ENCODE results near the gene MET. TPM values are rescaled to one million over a fixed set of nuclear protein-coding genes. Genes with fewer than 3 reads are reported as not detected.
A peak's percentile ranks its signal among the peaks of the same experiment; 100 is the strongest.
"Not testable (repeated sequence)": the region's sequence is repeated elsewhere in the genome, so short reads cannot be mapped to it uniquely, and the experiment has no call there.

The MET gene
- total RNA-seq, 1 donor from 2014 or later = 46.0 TPM

GRCh38 chr7:116715077-116715476, 43.1 kb downstream of the MET start:
- no peak for DNase-seq (ENCODE audit: low spot score, unreplicated experiment)
- Mint-ChIP-seq H3K4me1 (ENCODE audit: low read depth) (peaks cover 23% of the 10 kb centered on the region), H3K9me3 (ENCODE audit: low read depth) (peaks cover 9% of the 10 kb centered on the region), H3K27ac (peak overlapping the region; percentile 62), H3K4me3 (ENCODE audit: low read depth) (no peak overlapping the region), H3K27me3 (no peaks in the 10 kb centered on the region), H3K36me3 (ENCODE audit: insufficient read depth) (peaks cover 13% of the 10 kb centered on the region)
- TF ChIP-seq CTCF (IDR thresholded peaks at IDR 0.05; ENCODE audit: unreplicated experiment) = no peak

- no peak for TF ChIP-seq CTCF (IDR thresholded peaks at IDR 0.05; ENCODE audit: unreplicated experiment)
- H3K36me3 Mint-ChIP-seq (ENCODE audit: insufficient read depth) = peaks cover 8% of the 10 kb centered on the region
- peaks cover 6% of the 10 kb centered on the region for H3K9me3 Mint-ChIP-seq (ENCODE audit: low read depth)
- H3K27ac Mint-ChIP-seq = no peak overlapping the region
- no peak overlapping the region for H3K4me3 Mint-ChIP-seq (ENCODE audit: low read depth)
- H3K4me1 Mint-ChIP-seq (ENCODE audit: low read depth) = peaks cover 3% of the 10 kb centered on the region
- DNase-seq (ENCODE audit: low spot score, unreplicated experiment) = no peak
- no peaks in the 10 kb centered on the region for H3K27me3 Mint-ChIP-seq
Observed at GRCh38 chr7:116717137-116717536, 45.1 kb downstream of the MET start.

GRCh38 chr7:116723959-116724529, 52.0 kb downstream of the MET start:
- Mint-ChIP-seq H3K27ac (peak overlapping the region; percentile 67), H3K4me3 (ENCODE audit: low read depth) (peak overlapping the region; percentile 68), H3K4me1 (ENCODE audit: low read depth) (peaks cover 27% of the 10 kb centered on the region)
- not testable (repeated sequence) for H3K9me3 Mint-ChIP-seq (ENCODE audit: low read depth); H3K36me3 Mint-ChIP-seq (ENCODE audit: insufficient read depth); H3K27me3 Mint-ChIP-seq; DNase-seq (ENCODE audit: low spot score, unreplicated experiment)

- Mint-ChIP-seq H3K4me3 (ENCODE audit: low read depth) (peak overlapping the region; percentile 68), H3K4me1 (ENCODE audit: low read depth) (peaks cover 27% of the 10 kb centered on the region), H3K27me3 (no peaks in the 10 kb centered on the region), H3K9me3 (ENCODE audit: low read depth) (no peaks in the 10 kb centered on the region), H3K27ac (peak overlapping the region; percentile 67), H3K36me3 (ENCODE audit: insufficient read depth) (peaks cover 4% of the 10 kb centered on the region)
- DNase-seq (ENCODE audit: low spot score, unreplicated experiment) = no peak
- no peak for TF ChIP-seq CTCF (IDR thresholded peaks at IDR 0.05; ENCODE audit: unreplicated experiment)
Observed at GRCh38 chr7:116724560-116725231, 52.7 kb downstream of the MET start.

- TF ChIP-seq CTCF (IDR thresholded peaks at IDR 0.05; ENCODE audit: unreplicated experiment) = no peak
- Mint-ChIP-seq H3K4me3 (ENCODE audit: low read depth) (no peak overlapping the region), H3K36me3 (ENCODE audit: insufficient read depth) (peaks cover 4% of the 10 kb centered on the region), H3K27ac (peak overlapping the region; percentile 33), H3K4me1 (ENCODE audit: low read depth) (peaks cover 38% of the 10 kb centered on the region), H3K27me3 (no peaks in the 10 kb centered on the region), H3K9me3 (ENCODE audit: low read depth) (no peaks in the 10 kb centered on the region)
- no peak for DNase-seq (ENCODE audit: low spot score, unreplicated experiment)
Observed at GRCh38 chr7:116726149-116726548, 54.2 kb downstream of the MET start.
